HG02678 (cell line): ENCODE measurements around the gene KCNJ8.

ENCODE experiments used
- ATAC-seq: cut with Tn5 transposase; IDR thresholded peaks from one replicate; pipeline ENCODE4 v1.9.1; 2021; ENCODE audit warnings: mild to moderate bottlenecking, moderate library complexity; ENCODE audit not compliant: unreplicated experiment

KCNJ8 gene

DNA sequence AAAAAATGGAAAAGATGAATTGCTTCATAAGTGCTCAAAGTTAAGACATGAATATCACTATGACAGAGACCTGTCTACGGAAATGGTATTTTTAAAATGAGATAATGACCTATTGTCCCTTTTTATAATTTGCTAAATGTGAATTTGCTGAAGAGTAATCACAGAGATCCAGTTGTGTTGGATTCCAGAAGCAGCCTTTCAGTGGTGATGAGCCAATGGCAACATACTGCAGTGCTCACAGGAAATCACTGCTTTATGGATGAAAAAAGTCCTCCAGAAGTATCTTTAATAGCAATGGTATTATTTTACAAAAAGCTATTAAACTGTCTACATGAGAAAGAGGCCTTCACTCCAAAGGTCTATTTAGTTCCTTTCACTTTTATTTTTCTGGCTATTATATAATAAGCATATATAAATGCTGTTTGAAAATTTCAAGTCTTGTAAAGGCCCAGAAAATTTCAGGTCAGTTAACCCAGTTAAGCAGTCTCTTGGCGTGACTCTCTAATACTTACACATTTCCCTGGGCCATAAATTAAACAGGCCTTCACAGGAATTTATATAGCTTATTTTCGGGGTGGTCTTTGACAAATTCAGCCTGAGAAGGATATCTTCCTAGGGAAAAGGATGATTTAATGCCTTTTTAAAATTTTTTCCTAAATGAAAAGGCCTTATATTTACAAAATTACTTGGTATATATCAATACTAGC, 55.4 kb downstream of the KCNJ8 start:
- ATAC-seq = no peak

DNA sequence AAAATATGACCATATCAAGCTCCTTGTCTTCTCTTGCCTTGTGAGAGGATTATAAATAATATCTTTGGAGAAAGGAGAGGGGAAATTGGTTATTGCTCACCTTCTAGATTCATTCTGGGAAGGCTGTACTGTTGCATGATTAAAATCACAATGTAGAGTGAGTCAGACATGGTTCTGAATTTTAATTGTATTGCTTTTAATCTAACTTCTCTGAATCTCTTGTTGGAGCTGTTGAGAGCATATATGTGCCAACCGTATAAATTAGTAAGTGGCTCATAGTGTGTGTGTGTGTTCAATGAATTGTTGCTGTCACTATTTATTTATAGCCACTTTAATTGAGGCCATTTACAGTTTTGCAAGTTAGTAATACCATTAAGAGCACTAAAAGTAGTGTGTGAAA, 56.1 kb downstream of the KCNJ8 start:
- no peak for ATAC-seq

DNA sequence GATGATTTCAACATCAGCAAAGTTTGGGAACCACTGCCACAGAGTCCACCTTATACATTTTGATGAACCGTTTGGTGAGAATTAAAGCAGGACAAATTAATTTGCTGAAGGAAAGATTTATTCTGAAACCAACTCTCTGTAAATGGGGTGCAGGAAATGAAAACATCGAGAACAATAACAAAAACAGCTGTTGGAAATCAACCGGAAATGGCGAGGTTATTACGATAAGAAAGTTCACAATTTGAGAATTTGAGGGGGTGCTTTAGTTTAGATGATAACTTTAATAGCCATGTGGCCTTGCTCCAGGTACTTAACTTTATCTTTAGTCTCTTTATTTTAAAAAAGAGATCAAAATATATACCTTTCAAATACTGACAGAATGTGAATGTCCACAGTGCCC, 56.7 kb downstream of the KCNJ8 start:
- no peak for ATAC-seq

DNA sequence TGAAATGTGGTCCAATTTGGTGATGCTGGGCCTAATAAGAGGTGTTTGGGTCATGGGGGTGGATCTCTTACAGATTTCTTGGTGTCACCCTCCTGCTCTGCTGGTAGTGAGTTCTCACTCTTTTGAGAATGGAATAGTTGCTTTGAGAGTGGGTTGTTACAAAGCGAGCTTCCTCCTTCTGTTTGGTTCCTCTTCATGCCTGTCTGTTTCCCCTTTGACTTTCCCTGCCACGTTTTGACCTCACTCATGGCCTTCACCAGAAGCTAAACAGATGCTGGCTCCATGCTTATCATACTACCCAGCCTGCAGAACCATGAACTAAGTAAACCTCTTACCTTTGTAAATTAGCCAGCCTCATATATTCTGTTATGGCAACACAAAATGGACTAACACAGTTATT, 59.1 kb downstream of the KCNJ8 start:
- no peak for ATAC-seq
